GM19035 (cell line): ENCODE data around the gene EML2.
A peak's percentile ranks its signal among the peaks of the same experiment; 100 is the strongest.
"Not testable (repeated sequence)": the region's sequence is repeated elsewhere in the genome, so short reads cannot be mapped to it uniquely, and the experiment has no call there.

Experiments used
- ATAC-seq: cut with Tn5 transposase; IDR thresholded peaks from one replicate; pipeline ENCODE4 v1.9.1; 2021; ENCODE audit not compliant: unreplicated experiment

Gene EML2

GRCh38 chr19:45653634-45654033, 14.4 kb upstream of the EML2 start:
- ATAC-seq = no peak

- no peak for ATAC-seq
These were observed 11.5 kb upstream of the EML2 start for GRCh38 chr19:45650722-45651121.

DNA sequence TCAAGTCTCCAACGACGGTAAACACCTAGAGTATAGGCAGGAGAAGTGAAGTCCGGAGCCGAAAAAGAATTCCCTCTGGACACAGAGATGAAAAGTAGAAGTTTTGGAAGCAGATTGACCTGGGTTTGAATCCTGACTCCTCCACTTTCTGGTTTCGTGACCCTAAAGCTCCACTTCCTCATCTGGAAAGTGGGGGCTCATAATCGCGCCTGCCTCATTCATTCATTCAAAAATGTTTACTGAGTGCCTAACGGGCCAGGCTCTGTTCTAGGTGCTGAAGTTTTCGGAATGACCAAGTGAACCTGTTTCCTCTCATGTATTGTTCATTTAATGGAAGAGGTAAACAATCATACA, 7.1 kb upstream of the EML2 start:
- ATAC-seq = no peak

- ATAC-seq = peak; percentile 24
These were observed 6.6 kb upstream of the EML2 start for GRCh38 chr19:45645631-45646344.

DNA sequence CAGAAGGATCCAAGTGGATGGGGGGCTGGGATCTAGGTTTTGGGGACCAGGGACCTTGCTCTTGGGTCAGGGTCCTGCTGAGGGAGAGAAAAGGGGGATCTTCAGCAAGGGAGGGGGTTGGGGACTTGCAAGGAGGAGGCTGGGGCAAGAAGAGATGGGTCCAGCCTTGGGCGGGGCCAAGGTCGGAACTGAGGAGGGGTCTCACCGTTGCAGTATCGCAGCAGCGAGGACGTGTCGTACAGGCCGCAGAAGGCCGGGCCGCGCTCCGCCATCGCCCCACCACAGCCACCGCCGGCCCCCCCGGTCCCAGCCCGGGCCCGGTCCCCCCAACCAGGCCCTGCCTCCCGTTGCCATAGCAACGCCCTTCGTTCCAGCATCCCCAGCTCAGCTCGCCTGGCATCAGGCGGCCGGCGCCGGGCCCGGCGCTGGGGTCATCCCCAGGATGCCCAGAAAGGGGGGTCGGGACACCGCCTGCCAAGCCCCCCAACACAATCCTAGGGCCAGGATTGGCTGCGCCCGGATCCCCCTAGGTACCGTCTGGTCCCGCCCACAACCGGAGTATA, 6.0 kb upstream of the EML2 start:
- ATAC-seq = no peak

DNA sequence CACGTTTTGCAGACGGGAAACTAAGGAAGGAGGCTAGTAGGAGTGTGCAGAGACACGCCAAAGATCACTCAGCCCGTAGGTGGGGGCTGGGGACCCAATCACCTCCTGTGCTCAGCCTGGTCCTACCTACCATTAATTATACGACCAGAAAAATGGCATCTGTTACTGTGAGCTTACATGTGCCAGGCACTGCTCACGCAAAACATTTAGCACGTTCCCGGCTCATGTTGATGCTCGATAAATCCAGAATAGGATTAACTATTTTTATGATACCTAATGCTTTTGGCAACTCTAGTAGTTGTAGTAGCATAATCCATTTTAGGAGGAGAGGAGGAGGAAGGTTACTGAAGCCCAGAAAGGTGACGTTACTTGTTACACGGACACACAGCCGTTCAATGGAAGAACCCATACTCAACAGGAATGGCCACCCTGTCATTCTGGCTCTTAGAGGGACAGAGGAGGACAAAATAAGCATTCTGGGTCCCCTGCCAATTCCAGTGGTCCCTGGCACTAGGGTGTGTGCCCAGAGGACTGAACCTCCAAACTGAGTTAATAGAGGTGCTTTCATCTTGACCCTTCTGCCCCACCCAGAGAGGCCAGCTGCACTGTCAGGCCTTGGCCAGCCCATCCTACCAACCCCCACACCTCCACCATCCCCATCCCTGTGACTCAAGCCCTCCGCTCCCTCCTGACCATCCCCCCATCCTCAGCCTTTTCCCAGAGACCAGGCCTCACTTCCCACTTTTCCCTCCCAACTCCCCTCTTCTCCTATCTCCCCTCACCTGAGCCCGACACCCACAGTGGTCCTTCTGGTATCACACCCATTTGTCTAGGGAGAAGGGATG, 5.0 kb upstream of the EML2 start:
- ATAC-seq = no peak

DNA sequence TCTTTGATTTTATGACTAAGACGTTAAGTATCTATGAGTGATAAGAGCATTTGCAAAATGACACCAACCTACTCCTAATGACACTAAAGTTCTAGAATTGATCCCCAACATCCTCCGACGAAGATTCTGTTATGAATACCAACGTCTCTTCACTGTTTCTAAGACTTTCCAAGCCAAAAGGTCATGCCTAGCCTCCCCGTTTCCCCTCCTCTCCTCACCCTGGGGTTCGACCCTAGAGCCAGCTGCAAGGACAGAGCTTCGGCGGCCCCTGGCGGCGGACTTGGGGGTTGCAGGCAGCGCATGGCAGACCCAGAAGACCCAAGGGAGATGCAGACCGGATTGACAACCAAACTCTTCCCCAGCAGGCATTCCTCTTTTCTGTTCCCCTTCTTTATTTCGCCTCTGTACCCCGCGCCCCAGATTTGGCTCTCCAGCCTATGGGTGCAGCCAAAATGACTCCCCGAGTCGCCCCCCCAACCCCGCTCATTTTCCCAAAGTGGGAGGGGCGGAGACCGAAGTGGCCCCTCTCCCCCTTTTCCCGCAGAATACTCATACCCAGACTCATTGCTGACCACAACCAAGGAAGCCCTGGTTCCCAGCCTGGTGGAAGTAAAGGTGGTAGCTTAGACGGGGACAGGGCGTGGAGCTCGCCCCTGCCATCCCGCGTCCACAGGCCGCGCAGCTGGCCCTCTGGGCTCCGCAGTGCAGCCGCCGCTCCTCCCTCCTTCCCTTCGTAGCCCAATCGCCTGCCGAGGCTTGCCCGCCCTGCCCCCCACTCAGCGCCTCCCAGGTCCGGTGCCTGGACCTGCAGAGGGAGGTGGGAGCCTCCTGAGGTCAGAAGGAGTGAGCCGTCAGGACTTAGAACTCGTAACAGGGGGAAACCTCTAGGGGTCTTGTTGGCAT, 4.1 kb upstream of the EML2 start:
- ATAC-seq = peak; percentile 30

- peak; percentile 40 for ATAC-seq
These were observed 2.3 kb upstream of the EML2 start for GRCh38 chr19:45641274-45642105.

DNA sequence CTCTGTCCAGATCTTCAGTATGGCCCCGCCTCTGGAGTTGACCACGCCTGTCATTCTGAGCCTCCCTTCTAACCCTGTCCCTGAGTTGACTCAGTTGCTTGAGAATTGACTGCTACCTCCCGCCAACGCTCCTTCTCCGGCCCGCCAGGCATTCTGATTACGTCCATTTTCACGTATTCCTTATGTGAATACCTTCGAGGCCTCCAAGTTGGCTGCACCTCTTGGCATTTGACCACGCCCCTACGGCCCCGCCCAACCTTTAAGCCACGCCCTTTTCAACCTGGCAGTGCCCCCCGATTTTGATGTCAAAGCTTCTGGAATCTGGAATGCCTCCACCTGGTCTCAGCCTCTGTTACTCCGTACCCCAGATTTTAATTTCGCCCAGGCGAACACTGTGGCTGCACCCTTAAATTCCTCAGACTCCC, 1.7 kb upstream of the EML2 start:
- no peak for ATAC-seq

DNA sequence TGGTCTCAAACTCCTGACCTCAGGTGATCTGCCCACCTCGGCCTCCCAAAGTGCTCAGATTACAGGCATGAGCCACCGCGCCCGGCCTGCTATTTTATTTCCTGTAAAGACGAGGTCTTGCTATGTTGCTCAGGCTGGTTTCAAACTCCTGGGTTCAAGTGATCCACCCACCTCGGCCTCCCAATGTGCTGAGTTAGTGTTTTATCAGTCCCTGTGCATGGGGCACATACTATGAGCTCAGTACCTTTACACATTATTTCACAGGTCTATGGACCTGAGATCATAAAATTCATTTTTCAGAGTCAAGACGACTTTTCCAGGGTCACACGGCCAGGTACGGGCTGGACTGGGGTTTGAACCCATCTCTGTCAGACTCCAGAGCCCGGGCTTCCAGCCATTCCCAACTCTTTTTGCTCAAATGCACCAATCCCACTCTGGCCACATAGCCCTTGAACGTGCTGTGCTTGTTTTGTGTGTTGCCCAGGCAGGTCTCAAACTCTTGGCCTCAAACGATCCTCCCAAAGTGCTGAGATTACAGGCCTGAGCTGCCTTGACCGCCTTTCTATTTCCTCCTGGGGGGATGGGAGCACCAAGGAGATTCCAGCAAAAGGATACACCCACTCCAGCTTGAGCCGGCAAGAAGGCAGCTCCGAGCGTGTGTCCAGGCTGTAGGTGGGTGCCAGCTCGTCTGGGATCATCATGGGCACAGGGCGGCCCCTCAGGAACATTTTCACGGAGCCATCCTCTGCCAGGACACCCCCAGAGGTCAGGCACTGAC, 1.1 kb downstream of the EML2 start:
- no peak for ATAC-seq

DNA sequence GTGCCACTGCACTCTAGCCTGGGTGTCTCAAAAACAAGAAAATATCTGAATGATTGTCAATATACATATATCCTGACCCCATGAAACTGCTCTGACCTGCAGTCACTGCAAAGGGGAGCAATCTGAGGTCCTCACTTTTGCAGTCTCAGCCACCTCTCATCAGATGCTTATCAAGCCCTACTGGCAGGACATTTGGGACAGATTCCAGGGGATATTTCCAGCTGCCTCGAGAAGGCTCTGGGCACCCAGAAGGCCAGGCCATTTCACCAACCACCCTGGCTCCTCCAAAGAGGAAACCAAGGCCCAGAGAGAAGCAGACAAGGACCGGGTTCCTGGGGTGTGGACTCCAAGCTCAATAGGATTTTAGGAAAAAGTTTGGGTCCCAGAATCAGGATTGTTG, 2.3 kb downstream of the EML2 start:
- ATAC-seq = no peak

GRCh38 chr19:45636275-45636674, 2.9 kb downstream of the EML2 start:
- ATAC-seq = no peak

- no peak for ATAC-seq
These were observed 6.6 kb downstream of the EML2 start for GRCh38 chr19:45632468-45633196.

- no peak for ATAC-seq
These were observed 8.7 kb downstream of the EML2 start for GRCh38 chr19:45630463-45630862.

DNA sequence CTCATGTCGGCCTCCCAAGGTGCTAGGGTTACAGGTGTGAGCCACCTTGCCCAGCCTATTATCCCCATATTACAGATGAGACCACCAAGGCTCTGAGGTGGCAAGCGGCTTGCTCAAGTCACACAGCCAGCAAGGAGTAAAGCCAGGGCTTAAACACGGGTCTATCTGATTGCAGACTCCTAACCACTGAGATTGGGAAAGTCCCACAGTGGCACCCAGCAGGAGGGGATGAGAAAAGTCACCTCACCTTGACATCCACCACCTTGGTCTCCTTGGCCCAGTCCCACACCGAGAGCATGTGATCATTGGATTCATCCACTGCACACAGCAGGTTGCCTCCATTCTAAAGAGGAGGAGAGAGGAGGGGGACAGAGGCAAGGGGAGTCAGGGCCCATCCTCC, 9.5 kb downstream of the EML2 start:
- ATAC-seq = no peak

GRCh38 chr19:45628219-45628618, 11.0 kb downstream of the EML2 start:
- ATAC-seq = not testable (repeated sequence)

- ATAC-seq = no peak
These were observed 15.2 kb downstream of the EML2 start for GRCh38 chr19:45623984-45624383.

DNA sequence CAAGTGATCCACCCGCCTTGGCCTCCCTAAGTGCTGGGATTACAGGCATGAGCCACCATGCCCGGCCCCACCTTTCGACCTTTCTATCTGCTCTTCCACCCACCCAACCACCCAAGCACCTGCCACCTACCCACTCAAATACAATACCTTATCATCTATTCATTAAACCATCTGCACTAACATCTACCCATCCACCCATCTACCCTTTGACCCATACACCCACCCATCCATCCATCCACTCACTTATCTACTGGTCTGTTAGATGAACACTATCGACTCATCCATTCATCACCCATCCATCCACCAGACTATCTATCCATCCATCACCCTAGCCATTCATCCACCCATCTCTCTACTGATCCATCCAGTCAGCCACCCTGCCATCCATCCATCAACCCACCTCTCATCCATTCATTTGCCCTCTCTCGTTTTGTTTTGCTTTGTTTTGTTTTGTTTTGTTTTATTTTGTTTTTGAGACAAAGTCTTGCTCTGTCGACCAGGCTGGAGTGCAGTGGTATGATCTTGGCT, 17.2 kb downstream of the EML2 start:
- no peak for ATAC-seq

- no peak for ATAC-seq
These were observed 17.8 kb downstream of the EML2 start for GRCh38 chr19:45621389-45621788.
